Renal cortical epithelial cell (primary cell): ENCODE measurements around the gene PFN4. TPM values are rescaled to one million over a fixed set of nuclear protein-coding genes. Genes with fewer than 3 reads are reported as not detected.
A peak's percentile ranks its signal among the peaks of the same experiment; 100 is the strongest.
"Not testable (repeated sequence)": the region's sequence is repeated elsewhere in the genome, so short reads cannot be mapped to it uniquely, and the experiment has no call there.

Experiments
- DNase-seq: peaks from one replicate; pipeline ENCODE4 v3.0.0-alpha.2; 2011; ENCODE audit warnings: low read depth
- total RNA-seq: library from RNA; depleted of rRNA; stranded (reverse); fragments of >200 nt; gene quantifications from 2 replicates; pipeline ENCODE4 v1.2.3, GENCODE V29; 2014

PFN4 gene
- 0.40 TPM in 1 of 2 replicates, not detected in the other for total RNA-seq

GRCh38 chr2:24123195-24123921, at the start of gene PFN4, which contains the start of gene FAM228B:
Gene PFN4 (minus strand): TSS chr2:24123334. CDS start chr2:24122535, 799 bp downstream.
Gene FAM228B (plus strand): TSS chr2:24123469. CDS start chr2:24124362, 893 bp downstream.
- peak; percentile 51 for DNase-seq

- no peak for DNase-seq
Measured at GRCh38 chr2:24169023-24169422, 45.9 kb upstream of the PFN4 start.

DNA sequence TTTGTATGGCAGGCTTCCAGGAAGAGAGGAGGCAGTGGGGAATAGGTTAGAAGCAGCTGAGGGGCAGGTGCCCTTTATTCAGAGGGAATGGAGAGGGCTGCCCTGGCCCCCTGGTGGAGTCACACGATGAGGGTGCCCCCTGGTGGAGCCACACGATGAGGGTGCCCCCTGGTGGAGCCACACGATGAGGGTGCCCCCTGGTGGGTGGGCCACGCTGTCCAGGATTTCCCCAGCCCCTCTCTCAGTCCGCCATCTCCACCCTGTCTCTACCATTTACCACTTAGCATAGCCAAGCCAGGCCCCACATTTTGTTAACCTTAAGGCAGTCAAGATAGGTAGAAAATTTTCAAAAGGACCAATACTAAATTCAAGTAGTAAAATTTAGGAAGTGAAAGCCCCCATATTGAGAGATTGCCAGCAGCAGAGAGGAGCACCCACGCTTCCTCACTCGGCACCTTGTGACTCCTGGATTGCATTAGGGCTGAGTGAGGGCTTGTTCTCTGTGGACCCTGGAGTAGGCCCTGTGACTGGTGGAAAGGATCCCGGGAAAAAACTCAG, 41.4 kb upstream of the PFN4 start:
- no peak for DNase-seq

DNA sequence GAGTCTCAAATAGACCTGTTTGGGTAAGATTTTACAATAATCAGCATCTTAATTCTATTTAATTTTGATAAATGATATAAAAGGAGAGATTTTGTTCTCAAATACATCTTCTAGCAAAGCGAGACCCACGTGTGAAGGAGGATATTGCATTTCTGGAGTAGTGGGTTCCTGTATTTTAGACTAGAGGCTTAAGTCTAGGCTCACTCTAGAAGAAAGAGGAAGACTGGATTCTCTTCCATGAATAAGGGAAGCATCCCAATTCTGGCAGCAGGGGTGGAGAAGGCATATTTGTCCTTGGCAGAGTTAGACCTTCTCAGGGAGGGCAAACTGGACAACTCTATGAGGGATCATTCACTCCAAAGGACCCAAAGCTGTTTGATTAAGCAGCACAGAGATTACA, 40.5 kb upstream of the PFN4 start:
- DNase-seq, result no peak

GRCh38 chr2:24163186-24163585, 40.1 kb upstream of the PFN4 start:
- no peak for DNase-seq

DNA sequence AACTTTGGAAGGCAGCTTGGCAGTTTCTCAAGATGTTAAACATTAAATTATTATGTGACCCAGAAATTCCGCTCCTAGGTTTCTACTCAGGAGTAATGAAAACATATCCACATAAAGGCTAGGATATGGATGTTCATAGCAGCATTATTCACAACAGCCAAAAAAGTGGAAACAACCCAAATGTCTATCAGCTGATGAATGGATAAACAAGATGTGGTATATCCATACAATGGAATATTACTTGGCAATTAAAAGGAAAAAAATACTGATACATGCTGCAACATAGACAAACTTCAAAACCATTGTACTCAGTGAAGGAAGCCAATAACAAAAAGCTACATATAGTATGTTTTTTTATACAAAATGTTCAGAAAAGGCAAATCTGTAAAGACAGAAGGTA, 39.4 kb upstream of the PFN4 start:
- DNase-seq, result no peak

DNA sequence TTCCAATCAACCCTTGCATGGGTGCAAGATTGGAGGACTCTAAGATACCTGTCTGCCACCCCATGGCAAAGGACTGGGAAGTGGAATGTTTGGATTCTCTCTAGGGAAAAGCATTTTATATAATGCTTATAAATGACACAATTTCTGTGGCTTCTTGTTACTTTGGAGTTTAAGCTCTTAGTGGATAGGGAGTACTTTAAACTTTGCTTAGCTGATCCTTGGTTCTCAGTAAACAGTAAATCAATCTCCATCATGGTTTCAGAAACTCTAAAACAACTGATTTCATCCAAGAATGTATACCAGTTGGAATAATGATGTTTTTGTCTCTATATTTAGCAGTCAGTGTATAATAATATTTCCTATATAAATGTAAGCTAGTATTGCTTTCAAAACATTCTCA, 37.6 kb upstream of the PFN4 start:
- DNase-seq, result no peak

- DNase-seq, result no peak
Measured at GRCh38 chr2:24159708-24160107, 36.6 kb upstream of the PFN4 start.

GRCh38 chr2:24158131-24158530, 35.0 kb upstream of the PFN4 start:
- no peak for DNase-seq

- DNase-seq, result no peak
Measured at GRCh38 chr2:24153478-24153877, 30.3 kb upstream of the PFN4 start.

GRCh38 chr2:24152413-24153197, 29.5 kb upstream of the PFN4 start:
- no peak for DNase-seq

DNA sequence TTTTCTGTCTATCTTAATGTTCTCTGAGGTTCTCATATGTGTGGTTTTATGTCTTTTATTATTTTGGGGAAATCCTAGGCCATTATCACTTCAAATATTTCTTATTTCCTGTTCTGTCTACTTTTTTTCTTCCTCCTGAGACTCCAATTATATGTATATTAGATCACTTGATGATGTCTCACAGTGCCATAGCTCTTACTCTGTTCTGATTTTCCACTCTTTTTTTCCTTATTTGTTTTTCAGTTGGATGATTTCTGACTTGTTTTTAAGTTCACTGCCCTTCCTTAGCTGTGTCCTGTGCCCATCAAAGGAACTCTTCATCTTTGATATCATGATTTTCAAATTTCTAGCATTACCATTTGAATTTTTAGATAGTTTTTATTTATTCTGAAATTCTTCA, 24.2 kb upstream of the PFN4 start:
- no peak for DNase-seq

GRCh38 chr2:24140305-24140704, 17.2 kb upstream of the PFN4 start:
- DNase-seq, result not testable (repeated sequence)

- DNase-seq, result no peak
Measured at GRCh38 chr2:24132543-24132942, 9.4 kb upstream of the PFN4 start.

DNA sequence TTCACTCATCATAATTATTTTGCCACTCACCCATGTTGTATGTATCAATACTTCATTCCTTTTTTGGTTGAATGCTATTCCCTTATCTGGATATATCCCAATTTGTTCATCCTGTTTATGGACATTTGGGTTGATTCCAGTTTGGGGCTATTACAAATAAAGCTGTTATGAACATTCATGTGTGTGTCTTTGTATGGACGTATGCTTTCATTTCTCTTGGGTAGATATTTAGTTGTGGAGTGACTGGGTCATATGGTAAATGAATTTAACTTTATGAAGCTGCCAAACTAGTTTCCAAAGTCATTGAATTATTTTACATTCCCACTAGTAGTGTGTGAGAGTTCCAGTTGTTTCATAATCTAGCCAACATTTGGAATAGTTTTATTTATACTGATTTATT, 2.8 kb upstream of the PFN4 start:
- no peak for DNase-seq

GRCh38 chr2:24123922-24124580, 917 bp upstream of the PFN4 start:
- peak; percentile 16 for DNase-seq

DNA sequence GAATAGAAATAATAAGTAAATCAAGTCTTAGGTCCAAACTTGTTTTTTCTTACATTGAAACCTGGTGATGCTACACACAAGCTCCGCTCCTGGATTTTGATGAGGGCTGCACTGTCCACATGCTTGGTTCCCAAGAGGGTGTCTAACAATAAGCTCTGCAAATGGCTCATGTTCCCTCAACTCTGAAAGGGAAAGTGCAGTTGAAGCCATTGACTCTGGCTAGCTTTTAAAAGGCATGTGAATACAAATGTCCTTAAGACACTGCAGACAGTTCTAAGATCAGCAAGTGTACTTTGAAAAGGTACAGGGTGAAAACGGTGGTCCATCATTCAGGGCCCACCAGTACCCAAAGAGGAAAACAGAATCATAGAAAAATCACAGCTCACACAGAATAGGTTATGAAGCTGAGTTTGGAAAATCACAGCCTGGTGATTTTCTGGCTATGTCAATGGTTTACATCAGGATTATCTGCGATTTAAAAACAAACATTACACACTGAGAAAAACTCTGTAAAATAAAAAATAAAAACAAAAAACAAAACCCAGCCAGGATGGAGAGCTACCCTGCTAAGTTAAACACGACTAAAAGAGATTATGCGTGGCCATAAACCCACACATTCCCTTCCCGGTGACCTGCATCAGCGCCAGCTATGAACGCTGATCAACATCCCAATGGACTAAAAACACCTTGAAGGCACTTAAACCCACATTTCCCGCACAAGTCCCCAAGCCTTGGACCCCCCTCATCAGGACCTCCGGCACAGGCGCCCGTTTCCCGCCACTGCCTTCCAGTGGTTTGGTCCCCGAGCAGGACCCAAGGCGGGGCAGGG, 554 bp downstream of the PFN4 start:
- DNase-seq, result no peak

DNA sequence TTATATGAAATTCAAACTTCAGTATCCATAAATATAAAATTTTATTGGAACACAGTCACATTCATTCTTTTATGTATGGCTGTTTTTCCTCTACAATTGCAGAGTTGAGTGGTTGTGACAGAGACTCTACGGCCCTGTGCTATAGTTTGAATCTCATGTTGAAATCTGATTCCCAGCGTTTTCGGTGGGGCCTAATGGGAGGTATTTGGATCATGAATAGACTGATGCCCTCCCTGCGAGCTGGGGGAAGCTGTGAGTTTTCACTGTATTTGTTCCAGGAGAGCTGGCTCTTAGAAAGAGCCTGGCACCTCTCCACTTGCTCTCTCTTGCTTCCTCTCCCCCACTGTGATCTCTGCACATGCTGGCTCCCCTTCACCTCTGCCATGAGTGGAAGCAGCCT, 1.7 kb downstream of the PFN4 start:
- no peak for DNase-seq

DNA sequence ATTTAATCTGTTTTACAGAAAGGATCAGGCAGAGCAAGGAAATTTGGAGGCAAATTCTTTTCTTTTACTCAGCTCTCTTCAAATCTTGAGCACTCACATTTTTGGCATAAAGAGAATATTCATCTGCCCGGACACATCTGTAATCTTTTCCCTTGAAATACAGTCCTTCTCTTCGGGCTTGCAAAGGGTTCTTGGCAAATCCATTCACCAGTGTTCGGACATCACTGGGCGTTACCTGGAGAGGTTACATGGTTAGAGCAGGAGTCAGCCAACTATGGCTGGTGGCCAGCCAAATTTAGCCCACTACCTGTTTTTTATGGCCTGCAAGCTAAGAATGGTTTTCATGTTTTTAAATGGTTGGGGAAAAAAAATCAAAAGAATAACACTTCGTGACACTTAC, 2.1 kb downstream of the PFN4 start:
- DNase-seq, result no peak

DNA sequence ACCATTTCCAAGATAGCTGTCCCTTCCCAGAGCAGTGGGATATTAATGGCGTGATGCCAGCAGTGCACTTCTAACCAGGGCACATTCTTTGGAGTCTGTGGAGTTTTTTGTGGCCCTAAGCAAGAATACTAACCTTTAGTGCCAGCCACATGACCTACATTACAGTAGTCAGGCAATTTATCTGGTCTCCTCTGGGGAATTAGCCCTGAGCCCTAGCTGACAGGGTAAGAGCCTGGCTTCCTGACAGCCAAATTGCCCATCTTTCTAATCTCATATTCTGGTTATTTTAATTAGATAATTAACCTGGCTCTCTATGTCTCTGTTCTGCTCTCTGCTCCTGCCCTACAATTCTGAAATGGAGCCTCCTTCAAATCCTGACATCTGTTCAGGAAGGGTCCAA, 5.2 kb downstream of the PFN4 start:
- DNase-seq, result no peak

DNA sequence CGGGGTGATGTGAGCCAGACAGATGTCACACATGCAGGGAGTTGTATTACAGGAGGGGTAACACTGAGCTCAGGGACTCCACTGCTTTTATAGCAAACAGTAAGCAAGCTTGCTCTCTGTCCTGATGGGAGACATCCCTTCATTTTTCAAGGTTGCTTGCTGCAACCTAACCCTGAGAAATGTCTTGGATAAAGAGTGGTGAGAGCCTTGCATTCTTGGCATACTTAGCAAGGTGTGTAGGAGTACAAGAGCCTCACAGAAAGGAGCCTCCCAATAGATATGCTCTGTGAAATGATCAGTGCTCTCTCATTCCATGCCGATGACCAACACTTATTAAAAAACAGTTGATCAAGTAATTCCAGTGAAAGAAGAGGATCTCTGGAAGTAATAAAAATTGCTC, 8.1 kb downstream of the PFN4 start:
- DNase-seq, result peak; percentile 34
